K562 (cell line): ENCODE data around the gene UBASH3B. TPM values are rescaled to one million over a fixed set of nuclear protein-coding genes. Genes with fewer than 3 reads are reported as not detected.

ENCODE experiments used
- ATAC-seq: fragments of 200-7000 bp; cut with Tn5 transposase; 3 replicates; pipeline ENCODE4 v1.9.1; 2020; ENCODE audit warnings: moderate library complexity
- BruUV-seq: library from RNA; stranded (reverse); fragments of 400-500 nt; replicated peaks from 2 replicates; lab custom pipeline; 2021; lab: Mats Ljungman, UMichigan
- CTCF ChIA-PET: fragments of 300-600 bp; formaldehyde crosslinking; extraction: SDS; loops from one replicate; lab custom pipeline; 2021; ENCODE audit warnings: low intra/inter-chr PET ratio; lab: Yijun Ruan, JAX
- POLR2A ChIA-PET: fragments of 300-600, 350-650 bp; sonication (Branson Sonifier 250); formaldehyde crosslinking; extraction: SDS; loops from one replicate; lab custom pipeline; 2021; ENCODE audit warnings: antibody characterized with exemption, inconsistent platforms; lab: Yijun Ruan, JAX
- DNase-seq, 4 experiments: peaks; one replicate each; pipeline versions ENCODE4 v3.0.0 to v3.0.0-alpha.2; 2011 to 2018; ENCODE audit warnings: low spot score in 3 of 4, mixed read lengths in 3 of 4; ENCODE audit errors: extremely low read depth in 1 of 4
- FAIRE-seq: peaks from 2 replicates; lab custom pipeline; 2011; peaks lifted over from hg19 to GRCh38; lab: Jason Lieb, UNC
- H2AFZ ChIP-seq: 2 replicates; pipeline ENCODE4 v1.6.0; 2011; ENCODE audit warnings: low read depth, low read length, control low read depth, inconsistent platforms
- H3K27ac ChIP-seq: fragments of 200-600 bp; 3 replicates; pipeline ENCODE4 v1.8.0; 2011; ENCODE audit warnings: low read depth, mild to moderate bottlenecking, control low read depth, inconsistent platforms, low read length, moderate library complexity, mixed read lengths; ENCODE audit errors: extremely low read depth
- H3K27me3 ChIP-seq, 2 experiments: fragments of 300-600 bp in 1 of 2; 2 replicates in 1 of 2; 3 replicates in 1 of 2; pipeline versions ENCODE4 v1.6.0 to v1.8.0; 2011; ENCODE audit warnings: inconsistent platforms in 2 of 2, low read length in 2 of 2, mild to moderate bottlenecking in 1 of 2, mixed read lengths in 1 of 2, moderate library complexity in 1 of 2; ENCODE audit not compliant: control insufficient read depth in 2 of 2, insufficient read depth in 2 of 2
- H3K36me3 ChIP-seq: fragments of 300-600 bp; 3 replicates; pipeline ENCODE4 v1.8.0; 2011; ENCODE audit warnings: mild to moderate bottlenecking, low read length, inconsistent platforms; ENCODE audit not compliant: control insufficient read depth, insufficient read depth
- H3K4me1 ChIP-seq, 2 experiments: fragments of 200-600 bp in 1 of 2; replicated peaks in 1 of 2; 2 replicates in 1 of 2; 3 replicates in 1 of 2; pipeline versions ENCODE4 v1.5.1 to v1.8.0; 2011; ENCODE audit warnings: inconsistent platforms in 2 of 2, low read length in 2 of 2, mild to moderate bottlenecking in 1 of 2, mixed read lengths in 1 of 2, moderate library complexity in 1 of 2; ENCODE audit not compliant: control insufficient read depth in 2 of 2, insufficient read depth in 2 of 2
- H3K4me2 ChIP-seq: 2 replicates; pipeline ENCODE4 v1.6.1; 2011; ENCODE audit warnings: low read length, control low read depth, inconsistent platforms, mixed read lengths; ENCODE audit not compliant: insufficient read depth
- H3K4me3 ChIP-seq: fragments of 200-600 bp; sonication (generic), shearing (Covaris generic); 2 replicates; pipeline ENCODE4 v1.5.1; 2016; ENCODE audit warnings: control low read depth, inconsistent platforms
- H3K79me2 ChIP-seq: fragments of 200-600 bp; 3 replicates; pipeline ENCODE4 v1.8.0; 2011; ENCODE audit warnings: low read length, inconsistent platforms; ENCODE audit not compliant: control insufficient read depth, insufficient read depth
- H3K9ac ChIP-seq, 2 experiments: 2 replicates each; pipeline versions ENCODE4 v1.6.0 to v1.6.1; 2011; ENCODE audit warnings: low read depth in 2 of 2, low read length in 2 of 2, control low read depth in 1 of 2, inconsistent platforms in 1 of 2, mild to moderate bottlenecking in 1 of 2, mixed read lengths in 1 of 2; ENCODE audit not compliant: insufficient read depth in 1 of 2
- H3K9me1 ChIP-seq: one replicate; pipeline ENCODE4 v1.6.0; 2011; ENCODE audit warnings: inconsistent platforms, mild to moderate bottlenecking, low read length, moderate library complexity; ENCODE audit not compliant: control insufficient read depth, insufficient read depth
- H3K9me3 ChIP-seq: replicated peaks from 2 replicates; pipeline ENCODE4 v1.5.1; 2011; ENCODE audit warnings: low read depth, low read length, inconsistent platforms; ENCODE audit not compliant: control insufficient read depth, insufficient read depth
- H4K20me1 ChIP-seq: replicated peaks from 2 replicates; pipeline ENCODE4 v1.6.1; 2011; ENCODE audit warnings: low read length, inconsistent platforms, mixed read lengths; ENCODE audit not compliant: control insufficient read depth, insufficient read depth
- BRCA1 ChIP-seq, 2 experiments: fragments of 450-650 bp in 1 of 2; sonication (generic) in 1 of 2; formaldehyde crosslinking in 1 of 2; IDR thresholded peaks; 2 replicates each; pipeline versions ENCODE4 v1.5.0 to v1.6.1; 2017 to 2020; ENCODE audit warnings: mild to moderate bottlenecking in 1 of 2, missing genetic modification reagents in 1 of 2
- CHD4 ChIP-seq: fragments of 200-600 bp; sonication (generic); IDR thresholded peaks from 3 replicates; pipeline ENCODE4 v1.6.1; 2012; ENCODE audit warnings: low read depth, mild to moderate bottlenecking, mixed read lengths, low read length, inconsistent platforms; ENCODE audit not compliant: insufficient read depth, insufficient replicate concordance, poor library complexity, severe bottlenecking
- FOXP4 ChIP-seq: sonication (generic); formaldehyde crosslinking; IDR thresholded peaks from 2 replicates; pipeline ENCODE4 v1.8.0; 2022; ENCODE audit warnings: mild to moderate bottlenecking, missing genetic modification reagents, borderline replicate concordance
- ILK ChIP-seq: fragments of 450-650 bp; IDR thresholded peaks from 2 replicates; pipeline ENCODE4 v1.6.1; 2016; ENCODE audit warnings: missing genetic modification characterization, low read depth, mild to moderate bottlenecking, missing compliant biosample characterization, moderate library complexity, borderline replicate concordance
- IRF1 ChIP-seq: sonication (generic); formaldehyde crosslinking; IDR thresholded peaks from 2 replicates; pipeline ENCODE4 v1.8.0; 2022; ENCODE audit warnings: missing genetic modification reagents, mild to moderate bottlenecking, borderline replicate concordance
- KLF6 ChIP-seq: fragments of 250-450 bp; sonication (Bioruptor Pico); IDR thresholded peaks from 2 replicates; pipeline ENCODE4 v1.4.0; 2020; ENCODE audit warnings: mild to moderate bottlenecking, moderate library complexity, borderline replicate concordance
- MBD2 ChIP-seq: sonication (generic); IDR thresholded peaks from 2 replicates; pipeline ENCODE4 v1.6.1; 2016; ENCODE audit warnings: low read depth, borderline replicate concordance
- MECOM ChIP-seq: fragments of 250-450 bp; sonication (Bioruptor Pico); IDR thresholded peaks from 2 replicates; pipeline ENCODE4 v1.8.0; 2022; ENCODE audit warnings: inconsistent platforms
- POLR2B ChIP-seq: fragments of 450-650 bp; IDR thresholded peaks from 2 replicates; pipeline ENCODE4 v1.6.1; 2018; ENCODE audit warnings: low read depth; ENCODE audit not compliant: partially characterized antibody
- SRF ChIP-seq, 2 experiments: fragments of 250-450, 450-650 bp in 1 of 2; sonication (Bioruptor Pico) in 1 of 2; sonication (generic) in 1 of 2; formaldehyde crosslinking; IDR thresholded peaks; 2 replicates each; pipeline versions ENCODE4 v1.5.0 to v1.5.1; 2020 to 2022; ENCODE audit warnings: mild to moderate bottlenecking in 1 of 2, missing genetic modification reagents in 1 of 2
- ZNF668 ChIP-seq: fragments of 250-450 bp; sonication (Bioruptor Pico); IDR thresholded peaks from 2 replicates; pipeline ENCODE4 v1.8.0; 2022; ENCODE audit warnings: mild to moderate bottlenecking, inconsistent platforms
- WGBS: fragments of 100-300 bp; shearing (Covaris generic); methylation state at CpG from one replicate; pipeline ENCODE4 v1.1.6; 2016; ENCODE audit warnings: low coverage, mixed read lengths; ENCODE audit not compliant: insufficient coverage; ENCODE audit errors: missing lambda C conversion rate; 5-methylcytosine and 5-hydroxymethylcytosine counted together
- in situ Hi-C: fragments of 300-500 bp; cut with MboI; formaldehyde crosslinking; loops from 4 replicates; pipeline ENCODE4 v1.15.0; 2018; ENCODE audit warnings: inconsistent platforms, mixed read lengths
- intact Hi-C: fragments of 100-400 bp; cut with micrococcal nuclease; formaldehyde crosslinking; loops from 2 replicates; pipeline ENCODE4 v1.14.2; 2022
- polyA plus RNA-seq, 8 experiments: library from polyadenylated mRNA; depleted of rRNA in 4 of 8; stranded (reverse) in 5 of 8; unstranded in 3 of 8; fragments of >200 nt; fragmentation: Nextera tagmentation in 2 of 8; fragmentation: Illumina TruSeq in 1 of 8; extraction: Ambion mirVana in 2 of 8; extraction: Trizol in 1 of 8; gene quantifications; 2 replicates each; pipeline versions ENCODE4 v1.2.1 to v1.2.3, GENCODE V29; 2011 to 2014; ENCODE audit warnings: inconsistent platforms in 1 of 8, missing spikeins in 1 of 8
- total RNA-seq, 7 experiments: library from RNA; depleted of rRNA in 6 of 7; stranded (reverse); fragments of >200 nt in 6 of 7; fragmentation: Illumina TruSeq in 2 of 7; extraction: Trizol in 2 of 7; gene quantifications; 2 replicates each; pipeline versions ENCODE4 v1.2.1 to v1.2.3, GENCODE V29; 2011 to 2021; ENCODE audit warnings: low replicate concordance in 1 of 7

UBASH3B gene
- total and polyA plus RNA-seq, 9 of the 15 experiments (the other 6 are each of a cell fraction or from before 2014, with no cell fraction given), result 0.01 to 0.31 (median 0.08) TPM; not detected in 2

- Histone ChIP-seq H3K4me3 (no peak overlapping the region), H3K27ac (no peak overlapping the region), H3K4me1 (no peaks in the 10 kb centered on the region), H3K9ac (no peak overlapping the region), H2AFZ (no peak overlapping the region)
- FAIRE-seq, result no peak
- WGBS, result 2% methylated on average over 4 of the region's 7 CpGs
- no TSS peak for BruUV-seq
- no peak for ATAC-seq
- TF ChIP-seq MBD2, result no peak
- TF ChIP-seq KLF6, result no peak
- TF ChIP-seq BRCA1 (IDR thresholded peaks at IDR 0.05), result no peak
- no peak for TF ChIP-seq BRCA1 (CRISPR knock-in tag; IDR thresholded peaks at IDR 0.05)
- no peak for TF ChIP-seq MECOM (CRISPR knock-in tag)
- TF ChIP-seq ILK, result no peak
- TF ChIP-seq SRF (CRISPR knock-in tag; IDR thresholded peaks at IDR 0.05), result no peak
- no peak for TF ChIP-seq ZNF668 (CRISPR knock-in tag)
- TF ChIP-seq FOXP4 (CRISPR knock-in tag), result no peak
- TF ChIP-seq CHD4, result no peak
- TF ChIP-seq POLR2B, result no peak
- no peak for TF ChIP-seq IRF1 (CRISPR knock-in tag)
- TF ChIP-seq, all 486 proteins: peak for 0
- intact Hi-C loops, result no loop called here
- ChIA-PET CTCF (no interaction called here), POLR2A (no interaction called here)
- Histone ChIP-seq H3K79me2 (no peaks in the 10 kb centered on the region), H3K9me1 (no peaks in the 10 kb centered on the region), H3K27me3 (peaks cover 0 to 20% of the 10 kb centered on the region in 2 experiments; a peak in 2 of 5 replicates), H3K4me2 (no peak overlapping the region), H3K9me3 (no peaks in the 10 kb centered on the region), H4K20me1 (no peaks in the 10 kb centered on the region), H3K36me3 (no peaks in the 10 kb centered on the region)
- no peak for DNase-seq
- in situ Hi-C loops, result no loop called here
Observed at GRCh38 chr11:122705396-122705795, 49.9 kb downstream of the UBASH3B start.
